AG10803 (cell line): ENCODE results near the gene SIDT2.
"Not testable (repeated sequence)": the region's sequence is repeated elsewhere in the genome, so short reads cannot be mapped to it uniquely, and the experiment has no call there.

Source experiments
- DNase-seq: peaks from one replicate; pipeline ENCODE4 v3.0.0; 2010; ENCODE audit warnings: low read depth
- H3K4me3 ChIP-seq: 2 replicates; pipeline ENCODE4 v1.5.1; 2011; ENCODE audit warnings: mild to moderate bottlenecking, low read length, control low read depth
- CTCF ChIP-seq: conservative IDR thresholded peaks from 2 replicates; pipeline ENCODE4 v1.5.1; 2011; ENCODE audit warnings: mild to moderate bottlenecking, low read length, control low read depth, inconsistent platforms

The SIDT2 gene

GRCh38 chr11:117178210-117179034, at the start of gene SIDT2:
Gene SIDT2, plus strand, starts transcription at chr11:117178743. Its CDS starts 521 bp downstream, at chr11:117179264.
- TF ChIP-seq CTCF: no peak
- peak within 1 kb of the TSS; percentile 86 for H3K4me3 ChIP-seq
- DNase-seq: peak; percentile 88

- not testable (repeated sequence) for H3K4me3 ChIP-seq, DNase-seq
These were observed 48.1 kb upstream of the SIDT2 start for GRCh38 chr11:117130396-117130795.

GRCh38 chr11:117130879-117131278, 47.7 kb upstream of the SIDT2 start:
- no peak for TF ChIP-seq CTCF
- DNase-seq: no peak
- no peak overlapping the region for H3K4me3 ChIP-seq

GRCh38 chr11:117134431-117134830, 44.1 kb upstream of the SIDT2 start:
- no peak overlapping the region for H3K4me3 ChIP-seq
- no peak for DNase-seq
- no peak for TF ChIP-seq CTCF

GRCh38 chr11:117134979-117135378, 43.6 kb upstream of the SIDT2 start:
- H3K4me3 ChIP-seq, DNase-seq: not testable (repeated sequence)

- DNase-seq, H3K4me3 ChIP-seq: not testable (repeated sequence)
These were observed 41.1 kb upstream of the SIDT2 start for GRCh38 chr11:117137223-117138086.

GRCh38 chr11:117143390-117143789, 35.2 kb upstream of the SIDT2 start:
- DNase-seq: peak; percentile 36
- peak overlapping the region; percentile 93 for H3K4me3 ChIP-seq
- no peak for TF ChIP-seq CTCF

- peak; percentile 89 for DNase-seq
- TF ChIP-seq CTCF: no peak
- peak within 1 kb of the TSS; percentile 93 for H3K4me3 ChIP-seq
These were observed 34.6 kb upstream of the SIDT2 start, which contains the start of gene PAFAH1B2 for GRCh38 chr11:117143871-117144476. Gene PAFAH1B2, plus strand, starts transcription at chr11:117144287. Its CDS starts 8,161 bp downstream, at chr11:117152448.
